Pancreas (tissue), 10 donors: ENCODE results near the gene SUSD4. TPM values are rescaled to one million over a fixed set of nuclear protein-coding genes. Genes with fewer than 3 reads are reported as not detected.

Experiments used
- ATAC-seq, 4 donors: fragments of 200-7000 bp; cut with Tn5 transposase; one replicate each; pipeline versions ENCODE4 v1.8.0 to v1.9.1; 2020; ENCODE audit warnings: mild to moderate bottlenecking in 4 of 4, moderate library complexity in 4 of 4
- DNase-seq, 6 donors: peaks; one replicate each; pipeline ENCODE4 v3.0.0-alpha.2; 2020
- FAIRE-seq: peaks from 2 replicates; lab custom pipeline; 2012; peaks lifted over from hg19 to GRCh38; lab: Jason Lieb, UNC
- H3K27ac ChIP-seq, 4 donors: fragments of 200-600 bp; sonication (generic); 1 replicate in 3 of 4; 2 replicates in 1 of 4; pipeline versions ENCODE4 v1.5.0 to v1.8.0; 2020
- H3K27me3 ChIP-seq, 4 donors: fragments of 200-600 bp; one replicate each; pipeline ENCODE4 v1.8.0; 2021
- H3K36me3 ChIP-seq, 3 donors: fragments of 200-600 bp; sonication (generic) in 1 of 3; one replicate each; pipeline versions ENCODE4 v1.5.0 to v1.8.0; 2020 to 2021
- H3K4me1 ChIP-seq, 3 donors: fragments of 200-600 bp; one replicate each; pipeline ENCODE4 v1.8.0; 2021
- H3K4me3 ChIP-seq, 4 donors: fragments of 200-600 bp; sonication (generic) in 2 of 4; one replicate each; pipeline versions ENCODE4 v1.5.0 to v1.8.0; 2020 to 2021
- H3K9me3 ChIP-seq, 4 donors: fragments of 200-600 bp; one replicate each; pipeline ENCODE4 v1.8.0; 2021
- CTCF ChIP-seq, 4 donors: fragments of 200-600 bp; sonication (generic) in 3 of 4; IDR thresholded peaks; one replicate each; pipeline versions ENCODE4 v1.5.0 to v1.8.0; 2021; ENCODE audit warnings: antibody characterized with exemption in 4 of 4
- WGBS, 2 donors: extraction: QIAGEN DNeasy Blood & Tissue Kit; methylation state at CpG; one replicate each; pipeline ENCODE4 v1.1.7; 2013; 5-methylcytosine and 5-hydroxymethylcytosine counted together
- intact Hi-C, 3 donors: fragments of 100-400 bp; cut with DNase I; formaldehyde crosslinking; loops; one replicate each; pipeline versions ENCODE4 v1.11.1 to v1.14.2; 2022
- polyA plus RNA-seq, 2 donors: library from polyadenylated mRNA; stranded (reverse); fragments of 200-250 nt; gene quantifications; one replicate each; pipeline ENCODE4 v1.2.3, GENCODE V29; 2013
- total RNA-seq, 6 donors: library from RNA; stranded (reverse); fragmentation: NEBNext Ultra II Directional in 4 of 6; extraction: Animal tissue kit (Norgen Biotek cat#: 25700) in 4 of 6; gene quantifications; one replicate each; pipeline versions ENCODE4 v1.2.1 to v1.2.4, GENCODE V29; 2021 to 2023
- donor health status: healthy with polysubstance abuse.
- donor health status: DM: no; HTN: no; CAD: no; lungs with moderate emphysema.
- donor health status: DM: no; HTN: no; CAD: no.
- donor health status: control.
- donor health status: control.
- donor health status: Bipolar disorder and iron deficiency.
- donor health status: DM: yes; HTN: yes; CAD: no.
- donor health status: DM: no; HTN: no; CAD: no.
- donor health status: DM: no; HTN: no; CAD: no.
- donor health status: DM: yes; HTN: yes; CAD: no.

SUSD4 gene
- total and polyA plus RNA-seq, 8 donors, result 4.1 to 34.6 (median 8.8) TPM

DNA sequence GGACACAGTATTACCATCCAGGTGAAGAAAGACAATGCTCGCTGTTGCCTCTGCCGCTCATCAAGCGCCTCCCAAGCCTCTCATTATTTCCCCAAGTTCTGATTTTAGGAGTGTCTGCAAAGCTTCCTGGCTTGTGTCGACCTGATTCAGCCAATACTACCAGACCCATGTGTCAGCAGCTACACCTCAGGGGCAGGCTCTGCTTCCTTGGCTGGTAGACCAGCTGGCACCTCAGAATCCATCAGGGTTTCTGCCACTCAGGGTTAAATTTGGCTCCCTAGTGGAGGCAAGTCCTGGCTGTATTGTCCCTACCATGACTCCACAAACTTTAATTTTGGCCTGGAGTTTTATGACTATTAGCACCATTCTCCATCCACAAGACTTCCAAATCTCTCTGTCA is 35.4 kb downstream of the SUSD4 start:
- FAIRE-seq, result no peak

GRCh38 chr1:223326776-223327175 is 37.2 kb downstream of the SUSD4 start:
- no peak for FAIRE-seq
- WGBS, 2 donors, result 88 to 91% methylated on average over 1 of the region's 1 CpG
- ATAC-seq, result no peak

More for the DNA sequence above, 35.4 kb downstream of the SUSD4 start:
- no peak for TF ChIP-seq CTCF (IDR thresholded peaks at IDR 0.05)
- Histone ChIP-seq H3K4me3 (no peak overlapping the region), H3K9me3 (no peaks in the 10 kb centered on the region), H3K27me3 (no peaks in the 10 kb centered on the region), H3K36me3 (no peaks in the 10 kb centered on the region), H3K4me1 (no peaks in the 10 kb centered on the region), H3K27ac (no peak overlapping the region)
- 92 to 95% methylated on average over 4 of the region's 4 CpGs for WGBS, 2 donors
- intact Hi-C loops, result no loop called here
- DNase-seq (no peak), ATAC-seq (no peak)

GRCh38 chr1:223323491-223324484 is 40.2 kb downstream of the SUSD4 start:
- DNase-seq, result no peak
- intact Hi-C loops, result no loop called here
- no peaks in the 10 kb centered on the region for H3K4me1 ChIP-seq
- no peak overlapping the region for H3K4me3 ChIP-seq
- H3K9me3 ChIP-seq, result no peaks in the 10 kb centered on the region
- H3K27me3 ChIP-seq, result no peaks in the 10 kb centered on the region
- no peak overlapping the region for H3K27ac ChIP-seq
- FAIRE-seq, result no peak
- no peak for ATAC-seq
- no peak for TF ChIP-seq CTCF (IDR thresholded peaks at IDR 0.05)
- 38 to 65% methylated on average over 2 of the region's 2 CpGs for WGBS, 2 donors
- no peaks in the 10 kb centered on the region for H3K36me3 ChIP-seq

More at GRCh38 chr1:223326776-223327175, 37.2 kb downstream of the SUSD4 start:
- H3K27ac ChIP-seq, result no peak overlapping the region
- no peaks in the 10 kb centered on the region for H3K36me3 ChIP-seq
- no peaks in the 10 kb centered on the region for H3K27me3 ChIP-seq
- no peak overlapping the region for H3K4me3 ChIP-seq
- TF ChIP-seq CTCF (IDR thresholded peaks at IDR 0.05), result no peak
- intact Hi-C loops, result no loop called here
- DNase-seq, result no peak
- no peaks in the 10 kb centered on the region for H3K9me3 ChIP-seq
- no peaks in the 10 kb centered on the region for H3K4me1 ChIP-seq

- Histone ChIP-seq H3K4me1 (no peaks in the 10 kb centered on the region), H3K4me3 (no peak overlapping the region), H3K36me3 (no peaks in the 10 kb centered on the region), H3K27ac (no peak overlapping the region), H3K9me3 (no peaks in the 10 kb centered on the region), H3K27me3 (no peaks in the 10 kb centered on the region)
- ATAC-seq (no peak), FAIRE-seq (no peak), DNase-seq (no peak)
- intact Hi-C loops, result no loop called here
- WGBS, 2 donors, result 83 to 86% methylated on average over 3 of the region's 3 CpGs
- TF ChIP-seq CTCF (IDR thresholded peaks at IDR 0.05), result no peak
Measured at GRCh38 chr1:223322868-223323267, 41.1 kb downstream of the SUSD4 start.

GRCh38 chr1:223320959-223321358 is 43.0 kb downstream of the SUSD4 start:
- Histone ChIP-seq H3K27ac (no peak overlapping the region), H3K36me3 (no peaks in the 10 kb centered on the region), H3K4me1 (no peaks in the 10 kb centered on the region), H3K9me3 (no peaks in the 10 kb centered on the region), H3K27me3 (no peaks in the 10 kb centered on the region), H3K4me3 (no peak overlapping the region)
- TF ChIP-seq CTCF (IDR thresholded peaks at IDR 0.05), result no peak
- DNase-seq, result no peak
- intact Hi-C loops, result no loop called here
- no peak for FAIRE-seq
- no peak for ATAC-seq
- WGBS, 2 donors, result 87 to 91% methylated on average over 6 of the region's 6 CpGs
